Upper lobe of left lung (tissue), 6 donors: ENCODE measurements around the gene APCDD1. TPM values are rescaled to one million over a fixed set of nuclear protein-coding genes. Genes with fewer than 3 reads are reported as not detected.

Experiments used
- ATAC-seq, 2 donors: fragments of 200-7000 bp; cut with Tn5 transposase; one replicate each; pipeline ENCODE4 v1.9.1; 2022; ENCODE audit warnings: mild to moderate bottlenecking in 2 of 2, moderate library complexity in 2 of 2; ENCODE audit not compliant: low FRiP score in 2 of 2
- DNase-seq, 2 donors: peaks; one replicate each; pipeline ENCODE4 v3.0.0-alpha.2; 2019 to 2020
- H3K27ac ChIP-seq, 4 donors: fragments of 200-600 bp; sonication (generic); one replicate each; pipeline ENCODE4 v1.5.1; 2016 to 2019
- H3K27me3 ChIP-seq, 4 donors: fragments of 200-600 bp; sonication (generic); one replicate each; pipeline ENCODE4 v1.5.1; 2017 to 2019
- H3K36me3 ChIP-seq, 4 donors: fragments of 200-600 bp; sonication (generic); one replicate each; pipeline ENCODE4 v1.5.1; 2016 to 2019
- H3K4me1 ChIP-seq, 4 donors: fragments of 200-600 bp; sonication (generic); one replicate each; pipeline ENCODE4 v1.5.1; 2018 to 2019
- H3K4me3 ChIP-seq, 4 donors: fragments of 200-600 bp; sonication (generic); one replicate each; pipeline ENCODE4 v1.5.1; 2017 to 2019; ENCODE audit warnings: mild to moderate bottlenecking in 2 of 4, moderate library complexity in 1 of 4
- H3K9me3 ChIP-seq, 4 donors: fragments of 200-600 bp; sonication (generic); one replicate each; pipeline ENCODE4 v1.5.1; 2018 to 2019
- EP300 ChIP-seq, 4 donors: sonication (generic); formaldehyde crosslinking; IDR thresholded peaks; one replicate each; pipeline ENCODE4 v1.5.1; 2017; ENCODE audit warnings: antibody characterized with exemption in 4 of 4, control low read depth in 2 of 4
- POLR2A ChIP-seq, 4 donors: fragments of 450-650 bp; IDR thresholded peaks; one replicate each; pipeline ENCODE4 v1.5.1; 2016 to 2017; ENCODE audit warnings: antibody characterized with exemption in 4 of 4, mild to moderate bottlenecking in 2 of 4
- POLR2AphosphoS5 ChIP-seq, 2 donors: sonication (generic); formaldehyde crosslinking; IDR thresholded peaks; one replicate each; pipeline ENCODE4 v1.5.1; 2017; ENCODE audit warnings: antibody characterized with exemption in 2 of 2
- WGBS, 2 donors: methylation state at CpG; one replicate each; pipeline ENCODE4 v1.1.5; 2017 to 2018; 5-methylcytosine and 5-hydroxymethylcytosine counted together
- total RNA-seq, 6 donors: library from RNA; depleted of rRNA in 4 of 6; stranded (reverse); fragments of >200 nt in 4 of 6; gene quantifications; one replicate each; pipeline versions ENCODE4 v1.1.0 to v1.2.1, GENCODE V29; 2016 to 2021
- TF ChIP-seq, protein P1 (sequence below), 6 experiments: fragments of 450-650 bp in 4 of 6; fragments of 200-600 bp in 2 of 6; sonication (generic) in 2 of 6; IDR thresholded peaks; one replicate each; pipeline ENCODE4 v1.5.1; 2016 to 2019; ENCODE audit warnings: antibody characterized with exemption in 6 of 6
- donor health status: DM: no; HTN: no; CAD: no; lungs with moderate emphysema.
- donor health status: DM: no; HTN: yes; CAD: no; lungs with severe emphysema.

APCDD1 gene
- total RNA-seq, 6 donors from 2014 or later, result 8.4 to 40.4 (median 24.1) TPM

DNA sequence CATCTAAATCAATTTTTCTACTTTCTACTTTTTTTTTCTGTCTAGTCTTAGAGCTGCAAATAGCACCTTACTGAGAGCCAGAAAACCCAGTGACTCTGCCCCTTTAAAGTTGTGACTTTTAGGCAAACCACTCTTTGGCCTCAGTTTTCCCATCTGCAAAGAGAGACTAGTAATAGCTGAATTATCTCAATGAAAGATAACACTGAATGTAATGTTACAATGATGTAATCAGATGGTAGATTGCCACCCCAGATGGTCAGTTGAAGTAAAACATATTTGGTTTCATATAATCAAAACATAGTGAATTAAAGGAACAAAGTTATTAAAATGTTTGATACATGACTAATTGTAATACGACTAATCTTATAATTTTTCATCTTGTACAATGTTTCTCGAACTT lies 5.0 kb upstream of the APCDD1 start:
- WGBS, 2 donors, result 53 to 70% methylated on average over 2 of the region's 2 CpGs
- ATAC-seq, result no peak
- H3K36me3 ChIP-seq, result no peaks in the 10 kb centered on the region

DNA sequence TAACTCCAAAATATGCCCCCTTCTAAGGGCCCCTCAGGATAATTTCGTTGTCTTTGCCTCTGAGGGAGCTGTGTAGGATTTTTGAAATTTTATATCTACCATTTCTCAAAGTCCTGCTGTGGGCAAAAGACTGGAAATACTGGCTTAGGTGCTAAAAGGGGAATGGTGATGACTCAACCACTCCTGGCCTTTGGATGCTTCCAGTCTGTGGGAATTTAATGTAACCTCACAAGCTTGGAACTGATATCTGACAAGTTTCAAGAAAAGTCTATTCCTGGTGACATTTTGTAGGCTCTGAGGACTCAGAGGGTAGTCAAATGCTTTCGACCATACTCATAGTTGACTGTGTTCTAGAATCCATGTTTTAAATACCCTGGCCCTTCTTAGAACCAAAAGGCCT lies 3.4 kb upstream of the APCDD1 start:
- no peak for ATAC-seq
- 91 to 92% methylated on average over 2 of the region's 2 CpGs for WGBS, 2 donors
- DNase-seq, result no peak

More for the DNA sequence above, 5.0 kb upstream of the APCDD1 start:
- H3K27ac ChIP-seq, result no peak overlapping the region
- H3K9me3 ChIP-seq, result no peaks in the 10 kb centered on the region
- no peak for TF ChIP-seq POLR2AphosphoS5 (IDR thresholded peaks at IDR 0.05)
- TF ChIP-seq, protein P1, sequence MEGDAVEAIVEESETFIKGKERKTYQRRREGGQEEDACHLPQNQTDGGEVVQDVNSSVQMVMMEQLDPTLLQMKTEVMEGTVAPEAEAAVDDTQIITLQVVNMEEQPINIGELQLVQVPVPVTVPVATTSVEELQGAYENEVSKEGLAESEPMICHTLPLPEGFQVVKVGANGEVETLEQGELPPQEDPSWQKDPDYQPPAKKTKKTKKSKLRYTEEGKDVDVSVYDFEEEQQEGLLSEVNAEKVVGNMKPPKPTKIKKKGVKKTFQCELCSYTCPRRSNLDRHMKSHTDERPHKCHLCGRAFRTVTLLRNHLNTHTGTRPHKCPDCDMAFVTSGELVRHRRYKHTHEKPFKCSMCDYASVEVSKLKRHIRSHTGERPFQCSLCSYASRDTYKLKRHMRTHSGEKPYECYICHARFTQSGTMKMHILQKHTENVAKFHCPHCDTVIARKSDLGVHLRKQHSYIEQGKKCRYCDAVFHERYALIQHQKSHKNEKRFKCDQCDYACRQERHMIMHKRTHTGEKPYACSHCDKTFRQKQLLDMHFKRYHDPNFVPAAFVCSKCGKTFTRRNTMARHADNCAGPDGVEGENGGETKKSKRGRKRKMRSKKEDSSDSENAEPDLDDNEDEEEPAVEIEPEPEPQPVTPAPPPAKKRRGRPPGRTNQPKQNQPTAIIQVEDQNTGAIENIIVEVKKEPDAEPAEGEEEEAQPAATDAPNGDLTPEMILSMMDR (IDR thresholded peaks at IDR 0.05), result no peak
- no peak for TF ChIP-seq POLR2A (IDR thresholded peaks at IDR 0.05)
- no peak for TF ChIP-seq EP300 (IDR thresholded peaks at IDR 0.05)
- H3K4me3 ChIP-seq, result no peak overlapping the region
- H3K4me1 ChIP-seq, result peaks cover 0 to 11% (median 5%) of the 10 kb centered on the region in 4 donors
- peaks cover 0 to 5% (median 0%) of the 10 kb centered on the region in 4 donors for H3K27me3 ChIP-seq
- no peak for DNase-seq

DNA sequence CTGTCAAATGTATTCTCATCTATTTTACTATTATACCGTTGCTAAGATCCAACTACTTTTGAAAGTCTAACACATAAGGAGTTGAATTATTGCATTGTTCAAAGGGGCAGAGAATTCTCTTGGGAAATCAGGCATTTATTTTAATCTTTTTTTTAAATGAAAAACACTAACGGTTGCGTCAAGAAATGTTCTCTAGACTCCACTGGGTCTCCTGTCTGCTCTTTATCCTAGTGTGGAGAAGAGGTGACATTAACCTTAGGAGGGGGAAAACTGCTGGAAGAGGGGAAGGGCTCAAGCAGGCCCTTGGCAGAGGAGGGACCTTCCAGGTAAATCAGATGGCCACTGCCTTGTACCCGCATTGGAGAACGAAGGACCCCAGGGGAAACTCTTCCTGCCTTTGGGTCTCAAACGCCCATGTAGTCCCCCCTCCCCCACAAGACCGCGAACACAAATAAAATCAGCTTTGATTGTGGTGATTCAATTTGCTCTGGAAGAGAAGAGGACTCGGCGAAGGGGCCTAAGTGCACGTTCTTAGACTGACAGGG lies 1.1 kb upstream of the APCDD1 start:
- no peak overlapping the region for H3K4me3 ChIP-seq
- TF ChIP-seq POLR2AphosphoS5 (IDR thresholded peaks at IDR 0.05), result no peak
- peaks cover 9 to 32% (median 15%) of the 10 kb centered on the region in 4 donors for H3K4me1 ChIP-seq
- peak overlapping the region; percentile 74 to 89 (median 86) for H3K27ac ChIP-seq
- peaks cover 0 to 6% (median 0%) of the 10 kb centered on the region in 4 donors for H3K27me3 ChIP-seq
- DNase-seq (no peak), ATAC-seq (no peak)
- H3K9me3 ChIP-seq, result no peaks in the 10 kb centered on the region
- H3K36me3 ChIP-seq, result no peaks in the 10 kb centered on the region
- WGBS, 2 donors, result 54 to 63% methylated on average over 11 of the region's 11 CpGs

More for the DNA sequence above, 3.4 kb upstream of the APCDD1 start:
- no peak overlapping the region for H3K27ac ChIP-seq
- H3K36me3 ChIP-seq, result no peaks in the 10 kb centered on the region
- peaks cover 0 to 6% (median 0%) of the 10 kb centered on the region in 4 donors for H3K27me3 ChIP-seq
- TF ChIP-seq, protein P1 (IDR thresholded peaks at IDR 0.05), result no peak
- TF ChIP-seq POLR2A (IDR thresholded peaks at IDR 0.05) (no peak), EP300 (IDR thresholded peaks at IDR 0.05) (no peak), POLR2AphosphoS5 (IDR thresholded peaks at IDR 0.05) (no peak)
- H3K4me3 ChIP-seq, result no peak overlapping the region
- H3K9me3 ChIP-seq, result no peaks in the 10 kb centered on the region
- peaks cover under 1 to 17% (median 9%) of the 10 kb centered on the region in 4 donors for H3K4me1 ChIP-seq

DNA sequence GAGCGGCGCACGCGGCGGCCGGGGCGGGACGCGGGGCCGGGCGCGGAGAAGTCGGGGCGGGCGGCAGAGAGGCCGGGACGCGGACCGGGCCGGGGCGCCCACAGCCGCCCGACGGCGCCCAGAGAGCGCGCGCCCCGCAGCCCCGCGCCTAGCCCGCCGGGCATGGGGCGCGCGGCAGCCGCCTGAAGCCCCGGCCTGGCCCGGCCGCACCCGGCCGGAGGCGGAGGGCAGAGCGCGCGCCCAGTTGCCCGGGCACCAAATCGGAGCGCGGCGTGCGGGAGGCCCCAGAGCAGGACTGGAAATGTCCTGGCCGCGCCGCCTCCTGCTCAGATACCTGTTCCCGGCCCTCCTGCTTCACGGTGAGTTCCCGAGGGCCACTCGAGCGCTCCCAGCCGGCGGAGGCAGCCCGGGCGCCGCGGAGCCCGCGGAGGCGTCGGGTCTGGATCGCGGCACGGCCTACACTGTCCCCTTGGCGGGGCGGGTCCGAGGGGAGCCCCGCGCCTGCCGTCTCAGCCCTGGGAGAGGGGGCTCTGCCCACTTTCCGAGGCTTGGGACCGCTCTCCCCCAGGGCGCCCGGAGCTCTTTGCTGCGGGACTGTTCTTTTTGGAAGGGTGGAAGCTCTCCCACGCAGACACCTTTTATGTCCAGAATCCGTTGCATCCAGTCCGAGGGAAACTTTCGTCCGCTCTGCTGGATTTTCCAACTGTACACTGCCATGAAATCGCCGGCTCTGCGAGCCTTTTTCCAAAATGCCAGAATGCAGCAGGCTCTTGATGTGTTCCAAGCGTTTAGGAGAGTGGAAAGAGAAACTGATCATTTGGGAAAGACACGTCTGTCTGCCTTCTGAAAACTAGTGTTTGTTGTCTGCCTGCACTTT lies 484 bp downstream of the APCDD1 start:
- Histone ChIP-seq H3K4me1 (peaks cover 9 to 34% (median 14%) of the 10 kb centered on the region in 4 donors), H3K27me3 (peaks cover 0 to 6% (median 0%) of the 10 kb centered on the region in 4 donors), H3K27ac (peak overlapping the region; percentile 80 to 89 (median 83)), H3K36me3 (no peaks in the 10 kb centered on the region), H3K4me3 (peak overlapping the region; percentile 50 to 81 (median 66)), H3K9me3 (no peaks in the 10 kb centered on the region)
- DNase-seq (peak in 1 of 2 donors; percentile 89), ATAC-seq (peak; percentile 36 to 60)
- TF ChIP-seq, protein P1 (IDR thresholded peaks at IDR 0.05), result peak in 1 of 6 experiments; percentile 24
- no peak for TF ChIP-seq EP300 (IDR thresholded peaks at IDR 0.05)
- no peak for TF ChIP-seq POLR2AphosphoS5 (IDR thresholded peaks at IDR 0.05)
- peak in 1 of 4 donors; percentile 39 for TF ChIP-seq POLR2A (IDR thresholded peaks at IDR 0.05)
- 2 to 4% methylated on average over 10 to 67 of the region's 94 CpGs for WGBS, 2 donors

DNA sequence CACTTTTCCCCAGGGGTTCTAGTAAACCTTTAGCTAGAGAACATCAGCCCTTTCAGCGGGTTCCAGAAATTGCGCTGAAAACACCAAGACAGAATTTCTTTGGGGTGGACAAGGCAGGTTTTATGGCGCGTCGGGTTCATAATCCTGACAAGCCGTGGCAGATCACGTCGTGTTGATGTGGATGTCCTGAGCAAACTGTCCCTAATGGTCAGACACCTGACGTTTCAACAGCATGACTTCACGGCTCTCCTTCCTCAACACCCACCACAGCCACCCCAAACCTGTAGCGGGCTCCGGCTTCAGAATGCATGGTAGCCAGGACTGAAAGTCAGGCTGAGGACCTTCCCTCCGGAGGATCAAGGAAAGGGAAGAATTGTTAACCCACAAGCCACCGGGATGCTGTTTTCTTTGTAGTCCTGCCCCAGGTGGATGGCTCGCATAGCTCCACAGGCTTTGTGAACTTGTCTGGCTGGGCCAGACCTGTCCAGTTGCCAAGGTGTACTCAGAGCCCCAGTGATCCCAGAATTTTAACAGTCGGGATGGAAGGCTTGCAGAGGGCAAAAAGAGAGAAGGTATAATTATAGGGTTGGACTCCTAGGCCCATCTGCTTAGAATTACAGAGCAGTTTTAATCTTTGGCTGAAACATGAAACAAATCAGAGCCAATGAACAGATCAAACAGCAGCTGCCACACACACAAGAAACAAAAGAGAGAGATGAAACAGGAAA lies 1.5 kb downstream of the APCDD1 start:
- Histone ChIP-seq H3K27me3 (peaks cover 0 to 6% (median 0%) of the 10 kb centered on the region in 4 donors), H3K4me1 (peaks cover 7 to 34% (median 14%) of the 10 kb centered on the region in 4 donors), H3K4me3 (peak overlapping the region; percentile 50 to 81 (median 66)), H3K27ac (peak overlapping the region in 3 of 4 donors; percentile 82 to 84 (median 84)), H3K36me3 (no peaks in the 10 kb centered on the region), H3K9me3 (no peaks in the 10 kb centered on the region)
- no peak for ATAC-seq
- TF ChIP-seq, protein P1 (IDR thresholded peaks at IDR 0.05), result no peak
- no peak for TF ChIP-seq EP300 (IDR thresholded peaks at IDR 0.05)
- TF ChIP-seq POLR2A (IDR thresholded peaks at IDR 0.05), result no peak
- no peak for TF ChIP-seq POLR2AphosphoS5 (IDR thresholded peaks at IDR 0.05)
- DNase-seq, result no peak
- WGBS, 2 donors, result 22 to 31% methylated on average over 3 to 16 of the region's 16 CpGs
